HepG2 (cell line): ENCODE measurements around the gene GPR42. TPM values are rescaled to one million over a fixed set of nuclear protein-coding genes. Genes with fewer than 3 reads are reported as not detected.
A peak's percentile ranks its signal among the peaks of the same experiment; 100 is the strongest.

ENCODE experiments used
- ATAC-seq: fragments of 200-7000 bp; cut with Tn5 transposase; 3 replicates; pipeline ENCODE4 v1.9.1; 2020; ENCODE audit warnings: mild to moderate bottlenecking, moderate library complexity
- BruUV-seq: library from RNA; stranded (reverse); fragments of 400-500 nt; replicated peaks from 2 replicates; lab custom pipeline; 2021; lab: Mats Ljungman, UMichigan
- CTCF ChIA-PET: fragments of 300-600 bp; formaldehyde crosslinking; extraction: SDS; loops from one replicate; lab custom pipeline; 2021; ENCODE audit warnings: low total read pairs, inconsistent platforms, low intra/inter-chr PET ratio; lab: Yijun Ruan, JAX
- POLR2A ChIA-PET: fragments of 350-600 bp; sonication (Branson Sonifier 250); formaldehyde crosslinking; loops from one replicate; lab custom pipeline; 2020; ENCODE audit warnings: antibody characterized with exemption, inconsistent platforms; lab: Yijun Ruan, JAX
- DNase-seq: peaks from one replicate; pipeline ENCODE4 v3.0.0-alpha.2; 2015; ENCODE audit warnings: low spot score
- FAIRE-seq: peaks from 3 replicates; lab custom pipeline; 2011; peaks lifted over from hg19 to GRCh38; lab: Jason Lieb, UNC
- H2AFZ ChIP-seq: one replicate; pipeline ENCODE4 v1.6.1; 2011; ENCODE audit warnings: low read length, inconsistent platforms
- H3K27ac ChIP-seq: fragments of 300-600 bp; 3 replicates; pipeline ENCODE4 v1.8.0; 2011; ENCODE audit warnings: mixed run types, mild to moderate bottlenecking, mixed read lengths, low read length, inconsistent platforms; ENCODE audit not compliant: insufficient read depth; ENCODE audit errors: extremely low read length
- H3K27me3 ChIP-seq, 2 experiments: fragments of 200-600 bp in 1 of 2; 2 replicates in 1 of 2; 3 replicates in 1 of 2; pipeline versions ENCODE4 v1.6.0 to v1.8.0; 2011; ENCODE audit warnings: low read length in 2 of 2, mild to moderate bottlenecking in 2 of 2, moderate library complexity in 2 of 2, inconsistent platforms in 1 of 2; ENCODE audit not compliant: insufficient read depth in 2 of 2, control insufficient read depth in 1 of 2
- H3K36me3 ChIP-seq, 2 experiments: fragments of 200-600 bp in 1 of 2; replicated peaks in 1 of 2; 2 replicates in 1 of 2; 3 replicates in 1 of 2; pipeline versions ENCODE4 v1.5.1 to v1.8.0; 2011; ENCODE audit warnings: low read length in 2 of 2, inconsistent platforms in 1 of 2; ENCODE audit not compliant: insufficient read depth in 2 of 2, control insufficient read depth in 1 of 2
- H3K4me1 ChIP-seq: 2 replicates; pipeline ENCODE4 v1.5.1; 2012; ENCODE audit warnings: low read length, inconsistent platforms; ENCODE audit not compliant: insufficient read depth
- H3K4me2 ChIP-seq: 2 replicates; pipeline ENCODE4 v1.6.0; 2011; ENCODE audit warnings: low read depth, low read length, inconsistent platforms
- H3K4me3 ChIP-seq, 3 experiments: fragments of 200-600 bp in 1 of 3; sonication (generic), shearing (Covaris generic) in 1 of 3; replicated peaks in 1 of 3; 2 replicates each; pipeline ENCODE4 v1.5.1; 2011 to 2016; ENCODE audit warnings: low read length in 3 of 3, inconsistent platforms in 2 of 3, low read depth in 2 of 3, mild to moderate bottlenecking in 2 of 3, control low read depth in 1 of 3, mixed read lengths in 1 of 3; ENCODE audit not compliant: insufficient read depth in 1 of 3
- H3K79me2 ChIP-seq: one replicate; pipeline ENCODE4 v1.6.1; 2011; ENCODE audit warnings: low read length, inconsistent platforms; ENCODE audit not compliant: insufficient read depth
- H3K9ac ChIP-seq: 2 replicates; pipeline ENCODE4 v1.6.0; 2011; ENCODE audit warnings: mild to moderate bottlenecking, low read depth, low read length, inconsistent platforms; ENCODE audit not compliant: insufficient read depth
- H3K9me3 ChIP-seq: 2 replicates; pipeline ENCODE4 v1.5.1; 2012; ENCODE audit warnings: mild to moderate bottlenecking, low read length
- H4K20me1 ChIP-seq: 2 replicates; pipeline ENCODE4 v1.6.0; 2011; ENCODE audit warnings: inconsistent platforms, mild to moderate bottlenecking, low read length, moderate library complexity; ENCODE audit not compliant: insufficient read depth
- CTCF ChIP-seq: sonication (generic); formaldehyde crosslinking; IDR thresholded peaks from 2 replicates; pipeline ENCODE4 v1.5.0; 2020; ENCODE audit warnings: mild to moderate bottlenecking, missing genetic modification reagents, moderate library complexity
- PAXIP1 ChIP-seq: sonication (generic); formaldehyde crosslinking; conservative IDR thresholded peaks from 2 replicates; pipeline ENCODE4 v1.4.0; 2020; ENCODE audit warnings: mild to moderate bottlenecking, missing genetic modification reagents, moderate library complexity
- WGBS: methylation state at CpG from one replicate; pipeline ENCODE4 v1.1.6; 2017; ENCODE audit warnings: low lambda C conversion rate; 5-methylcytosine and 5-hydroxymethylcytosine counted together
- in situ Hi-C: cut with HindIII; loops from 2 replicates; pipeline ENCODE4 v1.10.0; 2017; ENCODE audit warnings: low pct_unique_long_range_greater_than_20kb; ENCODE audit not compliant: extremely low pct_ligation_motif_present
- intact Hi-C: fragments of 100-400 bp; cut with micrococcal nuclease; formaldehyde crosslinking; loops from one replicate; pipeline ENCODE4 v1.10.0; 2022; ENCODE audit not compliant: unreplicated experiment
- polyA plus RNA-seq, 8 experiments: library from polyadenylated mRNA; depleted of rRNA in 3 of 8; stranded (reverse) in 7 of 8; unstranded in 1 of 8; fragments of >200 nt; fragmentation: Illumina TruSeq in 4 of 8; extraction: Trizol in 4 of 8; gene quantifications; 2 replicates each; pipeline versions ENCODE4 v1.2.1 to v1.2.3, GENCODE V29; 2011 to 2016; ENCODE audit warnings: low read depth in 4 of 8, missing spikeins in 1 of 8, mixed read lengths in 1 of 8; ENCODE audit not compliant: insufficient read depth in 1 of 8
- total RNA-seq, 5 experiments: library from RNA; depleted of rRNA; stranded (reverse); fragments of >200 nt; fragmentation: Illumina TruSeq; extraction: Trizol; gene quantifications; 2 replicates each; pipeline ENCODE4 v1.2.3, GENCODE V29; 2016; ENCODE audit warnings: low read depth in 1 of 5
- TF ChIP-seq, protein P1 (sequence below): sonication (generic); formaldehyde crosslinking; IDR thresholded peaks from 2 replicates; pipeline ENCODE4 v1.4.0; 2020; ENCODE audit warnings: low read depth, mild to moderate bottlenecking, missing genetic modification reagents

The GPR42 gene
- total and polyA plus RNA-seq, 2 of the 13 experiments (the other 11 are each of a cell fraction or from before 2014, with no cell fraction given) = not detected

DNA sequence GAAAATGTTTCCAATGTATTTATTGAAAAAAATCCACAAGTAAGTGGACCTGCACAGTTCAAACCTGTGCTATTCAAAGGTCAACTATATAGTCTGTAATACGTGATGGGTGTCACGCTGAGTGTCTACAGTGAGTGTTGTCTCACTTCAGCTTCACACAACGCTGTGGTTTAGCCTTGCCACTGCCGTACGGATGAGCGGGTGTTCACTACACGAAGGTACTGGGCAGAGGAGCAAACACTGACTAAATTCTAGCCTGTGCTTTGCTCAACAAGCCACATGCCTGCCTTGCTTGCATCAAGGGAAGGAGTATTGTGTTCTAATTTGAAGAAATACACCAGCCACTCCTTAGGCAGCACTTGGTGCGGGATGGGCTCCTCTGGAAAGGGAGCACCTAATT is 16.0 kb upstream of the GPR42 start (continued):
- 0 out of 2 replicates have a peak, but pooled peaks have one; percentile 24 for TF ChIP-seq PAXIP1 (CRISPR knock-in tag)
- 0 out of 2 replicates have a peak, but pooled peaks have one; percentile 3 for TF ChIP-seq CTCF (CRISPR knock-in tag)
- TF ChIP-seq, all 625 proteins: peak for 4

- no peak for FAIRE-seq
Measured at GRCh38 chr19:35355791-35356460, 14.9 kb upstream of the GPR42 start.

More at GRCh38 chr19:35355791-35356460, 14.9 kb upstream of the GPR42 start:
- ChIA-PET POLR2A (no interaction called here), CTCF (no interaction called here)
- ATAC-seq (no peak), DNase-seq (no peak)
- Histone ChIP-seq H3K27me3 (no peaks in the 10 kb centered on the region; a peak in 1 of 5 replicates), H3K27ac (no peak overlapping the region), H3K79me2 (no peaks in the 10 kb centered on the region), H3K36me3 (no peaks in the 10 kb centered on the region), H4K20me1 (no peaks in the 10 kb centered on the region), H3K9me3 (no peaks in the 10 kb centered on the region), H2AFZ (no peak overlapping the region), H3K4me1 (peaks cover 54% of the 10 kb centered on the region), H3K9ac (no peak overlapping the region), H3K4me2 (no peak overlapping the region), H3K4me3 (no peak overlapping the region)
- TF ChIP-seq, protein P1, sequence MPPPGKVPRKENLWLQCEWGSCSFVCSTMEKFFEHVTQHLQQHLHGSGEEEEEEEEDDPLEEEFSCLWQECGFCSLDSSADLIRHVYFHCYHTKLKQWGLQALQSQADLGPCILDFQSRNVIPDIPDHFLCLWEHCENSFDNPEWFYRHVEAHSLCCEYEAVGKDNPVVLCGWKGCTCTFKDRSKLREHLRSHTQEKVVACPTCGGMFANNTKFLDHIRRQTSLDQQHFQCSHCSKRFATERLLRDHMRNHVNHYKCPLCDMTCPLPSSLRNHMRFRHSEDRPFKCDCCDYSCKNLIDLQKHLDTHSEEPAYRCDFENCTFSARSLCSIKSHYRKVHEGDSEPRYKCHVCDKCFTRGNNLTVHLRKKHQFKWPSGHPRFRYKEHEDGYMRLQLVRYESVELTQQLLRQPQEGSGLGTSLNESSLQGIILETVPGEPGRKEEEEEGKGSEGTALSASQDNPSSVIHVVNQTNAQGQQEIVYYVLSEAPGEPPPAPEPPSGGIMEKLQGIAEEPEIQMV (CRISPR knock-in tag) = no peak
- 55% methylated on average over 5 of the region's 6 CpGs for WGBS
- in situ Hi-C loops (no loop called here), intact Hi-C loops (no loop called here)
- BruUV-seq = no TSS peak
